ENCODE results near the gene ADGRL2.

ADGRL2 gene

DNA sequence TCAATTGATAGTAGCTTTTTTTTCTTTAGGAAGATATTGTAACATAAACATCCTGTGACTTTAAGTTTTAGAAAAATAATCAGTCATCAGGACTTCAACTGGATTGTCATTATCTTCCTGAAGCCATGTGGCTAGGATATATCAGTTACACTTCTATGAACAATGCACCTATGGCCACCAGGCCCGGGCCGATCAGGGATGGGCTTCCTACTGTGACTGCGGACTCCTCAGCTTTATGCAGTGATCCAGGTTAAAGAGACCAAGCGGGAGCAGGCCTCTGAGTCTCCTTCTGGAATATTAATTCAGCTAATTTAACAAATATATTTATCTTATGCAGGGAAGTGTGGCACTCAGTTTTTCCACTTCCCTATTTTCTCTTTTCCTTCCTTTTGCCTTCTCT is 200.6 kb downstream of the ADGRL2 start:
- no peak for DNase-seq

GRCh38 chr1:82007804-82008203 is 207.1 kb downstream of the ADGRL2 start:
- DNase-seq, result no peak

GRCh38 chr1:82013702-82014101 is 213.0 kb downstream of the ADGRL2 start:
- no peak for DNase-seq

- DNase-seq, result no peak
Measured at GRCh38 chr1:82015444-82015843, 214.7 kb downstream of the ADGRL2 start.

DNA sequence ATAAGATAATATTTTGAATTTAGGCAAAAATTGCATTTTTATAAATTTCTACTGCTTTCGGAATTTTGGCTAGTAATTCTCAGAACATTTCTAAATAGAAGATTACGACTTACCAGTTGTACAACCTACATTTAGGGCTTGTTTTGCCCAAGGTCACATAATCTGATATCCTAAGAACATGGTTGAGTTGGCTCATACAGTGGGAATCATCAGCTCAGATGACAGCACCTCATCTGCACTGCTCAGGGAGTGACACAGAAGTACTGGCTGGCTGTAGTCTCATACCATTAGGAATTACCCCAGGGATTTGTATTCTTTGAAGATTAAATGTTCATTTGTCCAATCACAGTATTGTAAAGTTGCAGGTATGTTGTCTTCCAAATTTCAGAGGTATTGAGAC is 217.6 kb downstream of the ADGRL2 start:
- no peak for DNase-seq

DNA sequence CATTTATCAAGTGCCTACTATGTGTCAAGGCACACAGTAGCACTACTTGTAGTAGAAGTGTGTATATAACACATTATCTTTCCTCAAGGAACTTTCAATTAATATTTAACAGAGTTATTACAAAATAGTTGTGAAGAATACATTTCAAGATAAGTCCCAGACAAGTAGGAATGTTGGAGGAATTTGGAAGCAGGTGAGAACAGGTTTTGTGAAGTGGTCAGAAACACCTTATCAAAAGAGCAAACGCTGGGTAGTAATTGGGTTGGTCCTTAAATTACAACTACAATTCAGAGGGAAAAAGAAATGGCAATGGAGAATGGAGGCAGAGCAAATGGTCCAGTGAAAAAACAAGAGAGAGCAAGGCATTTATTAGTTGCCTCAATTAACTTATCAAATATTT is 218.8 kb downstream of the ADGRL2 start:
- no peak for DNase-seq

DNA sequence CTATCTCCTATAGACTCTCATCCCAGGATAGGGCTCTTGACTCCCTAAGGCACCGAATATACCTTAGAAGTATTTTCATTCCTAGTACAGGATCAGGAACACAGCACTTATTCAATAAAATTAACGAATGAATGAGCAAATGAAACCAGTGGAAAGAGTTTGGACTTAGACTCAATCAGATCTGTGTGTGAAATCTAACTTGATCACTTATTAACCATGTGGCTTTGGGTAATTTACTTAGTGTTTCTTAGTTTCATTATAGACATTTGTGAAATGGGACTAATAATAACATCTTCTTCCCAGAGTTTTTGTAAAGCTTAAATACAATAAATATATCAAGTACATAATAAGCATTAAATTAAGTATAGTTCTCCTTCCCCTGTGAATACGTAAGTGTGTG is 230.1 kb downstream of the ADGRL2 start:
- no peak for DNase-seq

- no peak for DNase-seq
Measured at GRCh38 chr1:82032068-82032467, 231.3 kb downstream of the ADGRL2 start.

GRCh38 chr1:82034812-82035211 is 234.1 kb downstream of the ADGRL2 start:
- no peak for DNase-seq
